Neural cell (in vitro differentiated cells): ENCODE measurements around the gene ZBTB2.

Source experiments
- CTCF ChIP-seq: fragments of 450-650 bp; IDR thresholded peaks from 2 replicates; pipeline ENCODE4 v1.5.1; 2014; ENCODE audit warnings: antibody characterized with exemption, mild to moderate bottlenecking, moderate library complexity; ENCODE audit not compliant: poor library complexity, severe bottlenecking
- EP300 ChIP-seq: fragments of 450-650 bp; conservative IDR thresholded peaks from 2 replicates; pipeline ENCODE4 v1.6.1; 2014; ENCODE audit warnings: antibody characterized with exemption, mild to moderate bottlenecking, moderate library complexity; ENCODE audit not compliant: poor library complexity, severe bottlenecking
- EZH2 ChIP-seq: fragments of 200-600, 300-800 bp; shearing (Covaris generic), sonication (generic); IDR thresholded peaks from 2 replicates; pipeline ENCODE4 v1.6.1; 2014; ENCODE audit warnings: antibody characterized with exemption, low read length, borderline replicate concordance, mild to moderate bottlenecking; ENCODE audit not compliant: insufficient read depth, poor library complexity, severe bottlenecking
- MXI1 ChIP-seq: fragments of 450-650 bp; conservative IDR thresholded peaks from 2 replicates; pipeline ENCODE4 v1.6.1; 2014; ENCODE audit warnings: antibody characterized with exemption, mild to moderate bottlenecking; ENCODE audit not compliant: poor library complexity, severe bottlenecking
- POLR2AphosphoS5 ChIP-seq: IDR thresholded peaks from 2 replicates; pipeline ENCODE4 v1.6.1; 2012
- RAD21 ChIP-seq: fragments of 450-650 bp; conservative IDR thresholded peaks from 2 replicates; pipeline ENCODE4 v1.6.1; 2014; ENCODE audit warnings: antibody characterized with exemption, mild to moderate bottlenecking, moderate library complexity
- REST ChIP-seq: IDR thresholded peaks from 2 replicates; pipeline ENCODE4 v1.6.1; 2012; ENCODE audit warnings: borderline replicate concordance
- SMC3 ChIP-seq: fragments of 450-650 bp; conservative IDR thresholded peaks from 2 replicates; pipeline ENCODE4 v1.6.1; 2014; ENCODE audit warnings: antibody characterized with exemption, mild to moderate bottlenecking, moderate library complexity; ENCODE audit not compliant: poor library complexity
- TAF1 ChIP-seq: IDR thresholded peaks from 2 replicates; pipeline ENCODE4 v1.6.1; 2012; ENCODE audit warnings: low read depth

- TF ChIP-seq CTCF (no peak), EP300 (no peak), POLR2AphosphoS5 (no peak), RAD21 (no peak), REST (no peak), SMC3 (no peak), EZH2 (no peak), TAF1 (no peak), MXI1 (no peak)
Measured at GRCh38 chr6:151349651-151350270, 41.6 kb downstream of the ZBTB2 start.
